Brain microvascular endothelial cell (primary cell): ENCODE measurements around the gene KRTAP5-7.
A peak's percentile ranks its signal among the peaks of the same experiment; 100 is the strongest.
"Not testable (repeated sequence)": the region's sequence is repeated elsewhere in the genome, so short reads cannot be mapped to it uniquely, and the experiment has no call there.

Experiments
- DNase-seq: peaks from one replicate; pipeline ENCODE4 v3.0.0-alpha.2; 2020
- H3K27ac ChIP-seq: fragments of 250-450 bp; sonication (Bioruptor Pico); 2 replicates; pipeline ENCODE4 v1.5.1; 2020; ENCODE audit warnings: mild to moderate bottlenecking, moderate library complexity
- H3K27me3 ChIP-seq: fragments of 250-450 bp; sonication (Bioruptor Pico); replicated peaks from 2 replicates; pipeline ENCODE4 v1.5.1; 2020; ENCODE audit warnings: mild to moderate bottlenecking
- H3K36me3 ChIP-seq: fragments of 250-450 bp; sonication (Bioruptor Pico); replicated peaks from 2 replicates; pipeline ENCODE4 v1.5.1; 2020; ENCODE audit warnings: mild to moderate bottlenecking
- H3K4me3 ChIP-seq: 2 replicates; pipeline ENCODE4 v1.5.1; 2011; ENCODE audit warnings: low read depth, mild to moderate bottlenecking, control low read depth, low read length, moderate library complexity
- CTCF ChIP-seq: IDR thresholded peaks from 2 replicates; pipeline ENCODE4 v1.5.1; 2011; ENCODE audit warnings: low read depth, mild to moderate bottlenecking, moderate library complexity, low read length, control low read depth, inconsistent platforms; ENCODE audit errors: missing control alignments
- in situ Hi-C: cut with HindIII; loops from 2 replicates; pipeline ENCODE4 v1.10.0; 2017; ENCODE audit warnings: low sequenced_read_pairs, low pct_ligation_motif_present

Gene KRTAP5-7

GRCh38 chr11:71563406-71563805 lies 36.3 kb downstream of the KRTAP5-7 start:
- Histone ChIP-seq H3K27me3 (no peaks in the 10 kb centered on the region), H3K36me3 (no peaks in the 10 kb centered on the region), H3K4me3 (no peak overlapping the region), H3K27ac (no peak overlapping the region)
- peak; percentile 64 for TF ChIP-seq CTCF
- peak; percentile 72 for DNase-seq
- in situ Hi-C loops: no loop called here

- in situ Hi-C loops: no loop called here
- H3K4me3 ChIP-seq: no peak overlapping the region
- no peaks in the 10 kb centered on the region for H3K27me3 ChIP-seq
- TF ChIP-seq CTCF: no peak
- no peak for DNase-seq
- no peaks in the 10 kb centered on the region for H3K36me3 ChIP-seq
- no peak overlapping the region for H3K27ac ChIP-seq
These were observed 37.4 kb downstream of the KRTAP5-7 start for GRCh38 chr11:71564430-71564829.

GRCh38 chr11:71565263-71565662 lies 38.2 kb downstream of the KRTAP5-7 start, which contains the start of gene KRTAP5-10:
Gene KRTAP5-10 (plus strand): TSS chr11:71565563. CDS start chr11:71565588, 25 bp downstream.
- Histone ChIP-seq H3K36me3 (no peaks in the 10 kb centered on the region), H3K4me3 (no peak within 1 kb of the TSS), H3K27ac (no peak within 1 kb of the TSS), H3K27me3 (no peaks in the 10 kb centered on the region)
- no peak for TF ChIP-seq CTCF
- in situ Hi-C loops: no loop called here
- DNase-seq: no peak

GRCh38 chr11:71566081-71566620 lies 39.1 kb downstream of the KRTAP5-7 start:
- no peak overlapping the region for H3K4me3 ChIP-seq
- no peak for DNase-seq
- no peaks in the 10 kb centered on the region for H3K36me3 ChIP-seq
- no peak overlapping the region for H3K27ac ChIP-seq
- no peak for TF ChIP-seq CTCF
- in situ Hi-C loops: no loop called here
- H3K27me3 ChIP-seq: no peaks in the 10 kb centered on the region

GRCh38 chr11:71566626-71567599 lies 39.8 kb downstream of the KRTAP5-7 start:
- H3K27ac ChIP-seq, in situ Hi-C loops, H3K36me3 ChIP-seq, DNase-seq, H3K4me3 ChIP-seq, H3K27me3 ChIP-seq: not testable (repeated sequence)

GRCh38 chr11:71567633-71568032 lies 40.6 kb downstream of the KRTAP5-7 start:
- in situ Hi-C loops, DNase-seq: not testable (repeated sequence)

More at GRCh38 chr11:71567633-71568032, 40.6 kb downstream of the KRTAP5-7 start:
- not testable (repeated sequence) for H3K27ac ChIP-seq, H3K27me3 ChIP-seq, H3K4me3 ChIP-seq, H3K36me3 ChIP-seq
